K562 (cell line): Measurements from ENCODE around the gene FJX1. TPM values are rescaled to one million over a fixed set of nuclear protein-coding genes. Genes with fewer than 3 reads are reported as not detected.

Experiments
- ATAC-seq: fragments of 200-7000 bp; cut with Tn5 transposase; 3 replicates; pipeline ENCODE4 v1.9.1; 2020; ENCODE audit warnings: moderate library complexity
- BruUV-seq: library from RNA; stranded (reverse); fragments of 400-500 nt; replicated peaks from 2 replicates; lab custom pipeline; 2021; lab: Mats Ljungman, UMichigan
- CTCF ChIA-PET: fragments of 300-600 bp; formaldehyde crosslinking; extraction: SDS; loops from one replicate; lab custom pipeline; 2021; ENCODE audit warnings: low intra/inter-chr PET ratio; lab: Yijun Ruan, JAX
- POLR2A ChIA-PET: fragments of 300-600, 350-650 bp; sonication (Branson Sonifier 250); formaldehyde crosslinking; extraction: SDS; loops from one replicate; lab custom pipeline; 2021; ENCODE audit warnings: antibody characterized with exemption, inconsistent platforms; lab: Yijun Ruan, JAX
- DNase-seq, 4 experiments: peaks; one replicate each; pipeline versions ENCODE4 v3.0.0 to v3.0.0-alpha.2; 2011 to 2018; ENCODE audit warnings: low spot score in 3 of 4, mixed read lengths in 3 of 4; ENCODE audit errors: extremely low read depth in 1 of 4
- FAIRE-seq: peaks from 2 replicates; lab custom pipeline; 2011; peaks lifted over from hg19 to GRCh38; lab: Jason Lieb, UNC
- H2AFZ ChIP-seq: 2 replicates; pipeline ENCODE4 v1.6.0; 2011; ENCODE audit warnings: low read depth, low read length, control low read depth, inconsistent platforms
- H3K27ac ChIP-seq: fragments of 200-600 bp; 3 replicates; pipeline ENCODE4 v1.8.0; 2011; ENCODE audit warnings: low read depth, mild to moderate bottlenecking, control low read depth, inconsistent platforms, low read length, moderate library complexity, mixed read lengths; ENCODE audit errors: extremely low read depth
- H3K27me3 ChIP-seq, 2 experiments: fragments of 300-600 bp in 1 of 2; 2 replicates in 1 of 2; 3 replicates in 1 of 2; pipeline versions ENCODE4 v1.6.0 to v1.8.0; 2011; ENCODE audit warnings: inconsistent platforms in 2 of 2, low read length in 2 of 2, mild to moderate bottlenecking in 1 of 2, mixed read lengths in 1 of 2, moderate library complexity in 1 of 2; ENCODE audit not compliant: control insufficient read depth in 2 of 2, insufficient read depth in 2 of 2
- H3K36me3 ChIP-seq: fragments of 300-600 bp; 3 replicates; pipeline ENCODE4 v1.8.0; 2011; ENCODE audit warnings: mild to moderate bottlenecking, low read length, inconsistent platforms; ENCODE audit not compliant: control insufficient read depth, insufficient read depth
- H3K4me1 ChIP-seq, 2 experiments: fragments of 200-600 bp in 1 of 2; replicated peaks in 1 of 2; 2 replicates in 1 of 2; 3 replicates in 1 of 2; pipeline versions ENCODE4 v1.5.1 to v1.8.0; 2011; ENCODE audit warnings: inconsistent platforms in 2 of 2, low read length in 2 of 2, mild to moderate bottlenecking in 1 of 2, mixed read lengths in 1 of 2, moderate library complexity in 1 of 2; ENCODE audit not compliant: control insufficient read depth in 2 of 2, insufficient read depth in 2 of 2
- H3K4me2 ChIP-seq: 2 replicates; pipeline ENCODE4 v1.6.1; 2011; ENCODE audit warnings: low read length, control low read depth, inconsistent platforms, mixed read lengths; ENCODE audit not compliant: insufficient read depth
- H3K4me3 ChIP-seq: fragments of 200-600 bp; sonication (generic), shearing (Covaris generic); 2 replicates; pipeline ENCODE4 v1.5.1; 2016; ENCODE audit warnings: control low read depth, inconsistent platforms
- H3K79me2 ChIP-seq: fragments of 200-600 bp; 3 replicates; pipeline ENCODE4 v1.8.0; 2011; ENCODE audit warnings: low read length, inconsistent platforms; ENCODE audit not compliant: control insufficient read depth, insufficient read depth
- H3K9ac ChIP-seq, 2 experiments: 2 replicates each; pipeline versions ENCODE4 v1.6.0 to v1.6.1; 2011; ENCODE audit warnings: low read depth in 2 of 2, low read length in 2 of 2, control low read depth in 1 of 2, inconsistent platforms in 1 of 2, mild to moderate bottlenecking in 1 of 2, mixed read lengths in 1 of 2; ENCODE audit not compliant: insufficient read depth in 1 of 2
- H3K9me1 ChIP-seq: one replicate; pipeline ENCODE4 v1.6.0; 2011; ENCODE audit warnings: inconsistent platforms, mild to moderate bottlenecking, low read length, moderate library complexity; ENCODE audit not compliant: control insufficient read depth, insufficient read depth
- H3K9me3 ChIP-seq: replicated peaks from 2 replicates; pipeline ENCODE4 v1.5.1; 2011; ENCODE audit warnings: low read depth, low read length, inconsistent platforms; ENCODE audit not compliant: control insufficient read depth, insufficient read depth
- H4K20me1 ChIP-seq: replicated peaks from 2 replicates; pipeline ENCODE4 v1.6.1; 2011; ENCODE audit warnings: low read length, inconsistent platforms, mixed read lengths; ENCODE audit not compliant: control insufficient read depth, insufficient read depth
- CEBPG ChIP-seq, 3 experiments: fragments of 200-800 bp in 1 of 3; sonication (Bioruptor generic) in 1 of 3; sonication (generic) in 1 of 3; formaldehyde crosslinking in 1 of 3; IDR thresholded peaks in 2 of 3; conservative IDR thresholded peaks in 1 of 3; 2 replicates each; pipeline versions ENCODE4 v1.6.1 to v1.8.0; 2016 to 2022; ENCODE audit warnings: missing compliant biosample characterization in 2 of 3, missing genetic modification characterization in 2 of 3, mild to moderate bottlenecking in 1 of 3, missing genetic modification reagents in 1 of 3
- MEIS2 ChIP-seq: fragments of 450-650 bp; IDR thresholded peaks from 2 replicates; pipeline ENCODE4 v1.6.1; 2014; ENCODE audit warnings: mild to moderate bottlenecking; ENCODE audit not compliant: partially characterized antibody
- PBX2 ChIP-seq, 2 experiments: IDR thresholded peaks in 1 of 2; conservative IDR thresholded peaks in 1 of 2; 2 replicates each; pipeline ENCODE4 v1.6.1; 2016; ENCODE audit warnings: low read depth in 2 of 2, mild to moderate bottlenecking in 1 of 2, missing compliant biosample characterization in 1 of 2, missing genetic modification characterization in 1 of 2, moderate library complexity in 1 of 2
- PKNOX1 ChIP-seq: fragments of 450-650 bp; IDR thresholded peaks from 2 replicates; pipeline ENCODE4 v1.6.1; 2016
- RFX1 ChIP-seq: fragments of 450-650 bp; IDR thresholded peaks from 2 replicates; pipeline ENCODE4 v1.6.1; 2016; ENCODE audit warnings: mild to moderate bottlenecking, moderate library complexity
- RFX5 ChIP-seq: IDR thresholded peaks from 2 replicates; pipeline ENCODE4 v1.6.1; 2011; ENCODE audit warnings: low read depth, mild to moderate bottlenecking, improper control_type of control experiment, low read length
- WGBS: fragments of 100-300 bp; shearing (Covaris generic); methylation state at CpG from one replicate; pipeline ENCODE4 v1.1.6; 2016; ENCODE audit warnings: low coverage, mixed read lengths; ENCODE audit not compliant: insufficient coverage; ENCODE audit errors: missing lambda C conversion rate; 5-methylcytosine and 5-hydroxymethylcytosine counted together
- in situ Hi-C: fragments of 300-500 bp; cut with MboI; formaldehyde crosslinking; loops from 4 replicates; pipeline ENCODE4 v1.15.0; 2018; ENCODE audit warnings: inconsistent platforms, mixed read lengths
- intact Hi-C: fragments of 100-400 bp; cut with micrococcal nuclease; formaldehyde crosslinking; loops from 2 replicates; pipeline ENCODE4 v1.14.2; 2022
- polyA plus RNA-seq, 8 experiments: library from polyadenylated mRNA; depleted of rRNA in 4 of 8; stranded (reverse) in 5 of 8; unstranded in 3 of 8; fragments of >200 nt; fragmentation: Nextera tagmentation in 2 of 8; fragmentation: Illumina TruSeq in 1 of 8; extraction: Ambion mirVana in 2 of 8; extraction: Trizol in 1 of 8; gene quantifications; 2 replicates each; pipeline versions ENCODE4 v1.2.1 to v1.2.3, GENCODE V29; 2011 to 2014; ENCODE audit warnings: inconsistent platforms in 1 of 8, missing spikeins in 1 of 8
- total RNA-seq, 7 experiments: library from RNA; depleted of rRNA in 6 of 7; stranded (reverse); fragments of >200 nt in 6 of 7; fragmentation: Illumina TruSeq in 2 of 7; extraction: Trizol in 2 of 7; gene quantifications; 2 replicates each; pipeline versions ENCODE4 v1.2.1 to v1.2.3, GENCODE V29; 2011 to 2021; ENCODE audit warnings: low replicate concordance in 1 of 7

The FJX1 gene
- total and polyA plus RNA-seq, 9 of the 15 experiments (the other 6 are each of a cell fraction or from before 2014, with no cell fraction given): 0.10 to 2.7 (median 0.72) TPM

GRCh38 chr11:35594680-35595079, 23.6 kb upstream of the FJX1 start:
- in situ Hi-C loops: no loop called here
- intact Hi-C loops: no loop called here
- POLR2A ChIA-PET: no interaction called here
- ATAC-seq: no peak
- no peak overlapping the region for H2AFZ ChIP-seq
- H3K27me3 ChIP-seq: no peaks in the 10 kb centered on the region; a peak in 1 of 5 replicates
- H3K4me2 ChIP-seq: no peak overlapping the region
- H3K9me1 ChIP-seq: no peaks in the 10 kb centered on the region
- H3K36me3 ChIP-seq: no peaks in the 10 kb centered on the region
- 0% methylated on average over 2 of the region's 2 CpGs for WGBS
- no peaks in the 10 kb centered on the region for H3K9me3 ChIP-seq
- FAIRE-seq: no peak
- H3K9ac ChIP-seq: no peak overlapping the region
- H3K4me3 ChIP-seq: no peak overlapping the region
- no peak for DNase-seq
- H3K79me2 ChIP-seq: no peaks in the 10 kb centered on the region
- H4K20me1 ChIP-seq: no peaks in the 10 kb centered on the region
- CTCF ChIA-PET: no interaction called here
- peak; percentile 76 for TF ChIP-seq MEIS2
- no peak for TF ChIP-seq CEBPG (CRISPR knock-in tag; IDR thresholded peaks at IDR 0.05)
- TF ChIP-seq CEBPG (tag; conservative IDR thresholded peaks at IDR 0.05 in 1 of 2, IDR thresholded peaks at IDR 0.05 in 1 of 2): peak in 1 of 2 experiments; percentile 13; a peak in 1 of 4 replicates
- TF ChIP-seq RFX1: 0 out of 2 replicates have a peak, but pooled peaks have one; percentile 20
- no peak; the same call in 1 of the 2 replicates for TF ChIP-seq PBX2 (CRISPR knock-in tag; IDR thresholded peaks at IDR 0.05; ENCODE audit: low read depth)
- TF ChIP-seq PBX2 (tag; conservative IDR thresholded peaks at IDR 0.05; ENCODE audit: low read depth): peak; percentile 98
- peak; percentile 28; the same call in 1 of the 2 replicates for TF ChIP-seq PKNOX1
- no peak for TF ChIP-seq RFX5
- no TSS peak for BruUV-seq
- no peaks in the 10 kb centered on the region for H3K4me1 ChIP-seq
- H3K27ac ChIP-seq: no peak overlapping the region
